HG02642 (cell line): ENCODE data around the gene SLC7A14.

Source experiments
- ATAC-seq: cut with Tn5 transposase; IDR thresholded peaks from one replicate; pipeline ENCODE4 v1.9.1; 2021; ENCODE audit warnings: mild to moderate bottlenecking; ENCODE audit not compliant: unreplicated experiment, poor library complexity

SLC7A14 gene

DNA sequence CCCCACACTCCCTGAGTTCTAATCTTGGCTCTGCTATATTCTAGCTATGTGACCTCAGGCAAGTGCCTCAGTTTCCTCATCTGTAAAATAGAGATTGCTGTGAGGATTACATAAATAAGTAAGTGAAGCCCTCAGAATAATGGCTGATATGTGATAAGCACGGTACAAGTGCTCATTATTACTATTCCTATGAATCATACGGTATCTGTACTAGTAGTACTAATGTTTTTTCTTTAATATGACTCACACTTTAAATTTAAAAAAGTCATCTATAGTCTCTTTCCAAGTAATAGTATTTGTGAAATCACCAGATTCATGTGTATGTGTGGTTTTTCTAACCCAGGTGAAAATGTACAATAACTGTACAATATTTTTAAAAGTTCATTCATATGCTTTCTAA lies 108.5 kb downstream of the SLC7A14 start:
- ATAC-seq: no peak

DNA sequence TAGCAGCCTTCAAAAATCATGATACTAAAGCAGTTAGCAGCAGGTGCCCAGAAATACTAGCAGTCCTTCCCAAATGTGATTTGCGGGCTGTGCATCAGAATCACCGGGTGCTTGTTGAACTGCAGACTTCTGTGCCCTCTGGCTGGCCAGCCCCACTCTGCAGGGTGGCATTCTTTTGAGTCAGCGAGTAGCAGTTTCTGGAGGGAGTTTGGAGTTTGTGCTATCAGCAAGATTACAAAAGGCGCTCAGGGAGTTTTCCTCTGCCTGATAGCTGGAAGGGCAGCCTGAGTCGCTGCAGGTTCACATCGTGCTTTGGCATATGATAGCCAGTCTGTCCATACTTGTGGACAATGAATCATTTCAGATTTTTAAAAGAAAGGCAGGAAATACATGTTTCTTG lies 109.6 kb downstream of the SLC7A14 start:
- no peak for ATAC-seq

DNA sequence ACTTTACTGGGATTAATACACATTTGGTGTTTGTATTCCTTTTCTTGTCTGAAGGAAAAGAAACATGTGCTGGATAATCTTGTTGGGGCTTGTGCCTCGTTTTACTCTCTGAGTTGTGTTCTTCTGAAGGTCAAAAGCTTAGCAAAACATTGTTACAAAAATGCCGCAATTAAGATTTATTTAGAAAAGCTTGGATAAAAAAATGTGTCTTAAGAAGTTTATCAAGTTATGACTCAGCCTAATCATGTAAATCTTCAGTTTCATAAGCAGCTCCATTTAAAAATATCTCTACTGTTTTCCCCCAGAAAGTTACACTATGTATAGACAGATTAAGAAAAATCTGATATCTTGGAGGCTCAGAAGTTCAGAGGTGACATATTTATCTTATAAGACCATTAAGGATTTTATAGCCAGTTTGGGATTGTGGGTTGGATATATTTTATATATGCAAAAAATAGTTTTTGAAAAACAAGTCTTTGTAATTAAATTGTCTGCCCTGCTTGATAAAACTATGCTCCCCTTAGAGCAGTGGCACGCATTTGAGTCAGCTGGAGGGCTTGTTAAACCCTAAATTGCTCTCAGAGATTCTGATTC lies 110.7 kb downstream of the SLC7A14 start:
- ATAC-seq: no peak

DNA sequence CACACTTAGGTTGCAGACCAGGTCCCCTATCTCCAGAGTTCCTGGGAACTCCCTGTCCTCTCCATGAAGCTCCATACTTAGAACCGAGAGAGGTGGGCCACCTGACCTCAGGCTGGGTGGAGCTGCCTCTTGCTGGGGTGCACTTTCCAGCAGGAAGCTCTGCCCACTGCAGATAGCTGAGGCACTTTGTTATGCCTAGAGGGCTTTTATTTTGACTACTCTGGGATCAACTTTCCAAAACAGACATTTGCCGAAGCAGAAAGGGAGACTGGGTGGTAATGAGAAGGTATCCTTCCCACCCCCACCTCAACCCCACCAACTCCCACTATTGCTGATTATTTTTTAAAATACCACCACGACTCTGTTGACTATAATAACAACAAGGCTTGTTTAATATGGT lies 112.5 kb downstream of the SLC7A14 start:
- ATAC-seq: no peak

DNA sequence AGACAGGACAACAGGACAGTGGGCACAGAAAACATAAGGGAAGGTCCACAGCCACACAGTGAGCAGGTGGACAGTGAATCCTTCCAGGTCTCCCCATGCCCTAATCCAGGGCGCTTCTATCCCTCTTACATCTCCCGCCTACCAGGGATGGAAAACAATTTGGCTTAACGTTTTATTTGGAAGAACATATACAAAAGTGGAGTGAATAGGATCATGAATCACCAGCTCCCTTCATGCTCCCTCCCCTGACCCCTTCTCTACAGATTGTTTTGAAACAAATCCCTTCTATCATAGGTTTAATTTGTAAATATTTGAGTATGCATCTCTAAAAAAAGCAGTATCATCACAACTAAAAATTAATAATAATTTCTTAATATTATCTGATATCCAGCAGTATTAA lies 114.7 kb downstream of the SLC7A14 start:
- ATAC-seq: no peak

DNA sequence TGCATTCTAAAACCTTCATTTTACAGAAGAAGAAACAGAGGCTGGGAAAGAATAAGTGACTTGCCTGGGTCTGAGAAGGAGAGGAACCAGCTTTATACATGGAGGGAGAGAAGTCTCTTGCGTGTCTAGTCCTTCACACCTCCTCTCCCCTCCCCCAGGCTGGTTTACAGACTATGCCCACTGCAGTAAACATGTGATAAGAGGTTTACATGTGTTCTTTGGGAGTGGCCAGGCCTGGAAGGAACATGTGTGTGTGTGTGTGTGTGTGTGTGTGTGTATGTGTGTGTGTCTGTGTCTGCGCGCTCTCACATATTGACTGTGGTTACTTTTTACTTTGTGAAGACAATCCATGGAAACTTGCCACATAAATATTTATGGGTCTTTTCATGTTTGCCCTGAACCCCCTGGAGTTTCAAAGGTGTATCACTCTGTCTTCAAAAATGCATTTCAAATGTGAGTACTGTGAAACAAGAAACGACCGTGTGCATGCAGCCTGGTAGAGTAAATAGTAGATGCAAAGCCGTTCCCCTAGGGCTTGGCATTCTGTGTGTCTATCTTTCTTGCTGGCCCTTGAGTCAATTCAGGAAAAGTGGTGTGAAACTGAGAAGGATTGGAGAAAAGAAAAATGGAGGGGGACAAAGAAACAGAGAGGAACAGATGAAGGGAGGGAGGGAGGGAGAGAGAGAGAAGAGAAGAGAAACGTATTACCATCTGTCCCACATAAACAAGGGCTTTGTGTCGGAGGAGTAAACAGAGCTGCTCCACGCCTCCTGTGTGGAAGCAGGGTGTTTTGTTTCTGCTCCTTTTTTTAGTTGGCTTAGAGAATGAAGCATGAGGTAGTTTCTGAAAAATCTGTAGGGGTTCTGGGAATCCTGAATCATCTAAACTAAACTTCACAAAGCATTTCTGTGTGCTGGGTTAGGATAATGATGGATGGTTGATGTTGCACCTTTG lies 115.5 kb downstream of the SLC7A14 start:
- no peak for ATAC-seq

DNA sequence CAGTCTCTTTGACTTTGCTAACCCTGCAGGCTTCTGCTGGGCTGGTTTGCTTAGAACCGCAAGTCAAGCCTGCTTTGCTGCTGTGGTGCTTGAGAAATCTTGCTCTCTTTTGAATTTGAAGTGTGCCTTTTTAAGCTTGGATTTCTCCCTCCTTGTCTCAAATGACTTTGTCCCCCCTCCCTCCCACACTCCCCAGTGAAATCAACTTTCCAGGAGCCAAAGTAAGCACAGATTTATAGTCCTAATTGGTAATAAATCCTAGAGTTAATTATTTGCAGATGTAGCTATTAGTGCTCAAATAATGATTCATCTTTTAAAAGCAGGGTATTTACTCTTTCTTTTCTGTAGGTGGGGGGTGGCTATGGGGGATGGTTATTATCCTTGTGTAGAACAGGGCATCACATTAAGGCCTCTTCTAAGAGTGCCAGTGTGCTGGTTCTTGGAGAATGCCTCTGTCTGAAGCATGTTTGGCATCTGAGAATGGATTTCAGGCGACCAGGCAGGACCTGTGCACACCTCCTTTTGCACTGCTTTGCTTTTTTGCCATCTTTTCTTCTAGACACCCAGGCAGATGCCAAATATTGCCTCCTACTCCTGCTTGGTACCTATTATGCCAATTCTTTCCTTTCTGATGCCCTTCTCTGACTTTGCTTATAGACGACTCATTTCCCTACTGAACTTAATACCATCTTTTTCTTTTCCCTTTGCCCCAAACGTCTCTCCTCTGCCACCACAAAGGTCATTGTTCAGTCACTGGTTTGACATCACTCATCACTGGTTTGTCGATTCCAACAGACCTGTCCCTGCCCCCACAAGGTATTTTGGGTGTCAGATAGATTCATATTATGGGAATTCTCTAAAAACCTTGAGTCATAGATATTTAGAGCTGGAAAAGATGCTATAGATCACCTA lies 116.5 kb downstream of the SLC7A14 start:
- no peak for ATAC-seq

DNA sequence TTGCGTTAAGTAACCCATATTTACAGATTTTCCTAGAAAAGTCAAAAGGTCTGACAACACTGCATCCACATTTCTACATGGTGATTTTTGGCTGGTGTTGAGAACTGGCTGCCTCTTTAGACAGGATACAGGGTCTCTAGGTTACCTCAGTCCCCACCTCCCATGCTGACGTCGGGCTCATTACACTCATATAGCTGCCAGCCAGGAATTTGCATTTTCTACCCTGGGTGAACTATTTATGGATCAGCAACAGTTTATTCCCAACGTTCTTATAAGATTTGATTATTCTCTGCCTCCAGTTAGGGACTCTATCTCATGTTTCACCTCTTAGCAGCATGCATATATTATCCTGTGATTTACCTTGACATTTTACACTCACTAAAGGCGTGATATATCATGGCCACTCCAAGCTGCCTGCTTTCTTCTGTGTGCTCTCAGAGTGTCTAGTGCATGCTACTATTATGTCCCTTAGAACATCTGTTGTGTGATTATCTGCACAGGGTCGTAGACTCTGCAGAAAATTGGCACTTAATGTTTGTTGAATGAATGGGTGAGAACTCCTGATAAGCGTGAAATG lies 118.2 kb downstream of the SLC7A14 start:
- no peak for ATAC-seq

DNA sequence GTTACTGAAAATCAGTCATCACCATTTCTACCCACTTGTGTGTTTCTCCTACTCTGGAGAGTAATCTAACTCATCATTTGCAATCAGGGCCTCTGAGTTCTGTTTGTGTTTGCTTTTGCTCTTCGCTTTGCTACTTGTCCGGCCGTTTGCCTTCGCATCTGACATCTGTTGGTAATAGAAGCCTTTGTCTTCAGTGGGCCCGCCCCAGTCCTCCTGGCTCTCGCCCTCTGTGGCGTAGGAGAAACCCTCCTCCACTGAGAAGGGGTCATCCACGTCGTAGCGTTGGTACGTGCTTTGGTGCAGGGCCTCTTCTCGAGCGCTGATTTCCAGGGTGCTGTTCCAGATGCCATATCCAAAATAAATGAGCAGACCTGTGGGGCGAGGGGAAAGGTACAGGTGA lies 118.9 kb downstream of the SLC7A14 start:
- no peak for ATAC-seq

DNA sequence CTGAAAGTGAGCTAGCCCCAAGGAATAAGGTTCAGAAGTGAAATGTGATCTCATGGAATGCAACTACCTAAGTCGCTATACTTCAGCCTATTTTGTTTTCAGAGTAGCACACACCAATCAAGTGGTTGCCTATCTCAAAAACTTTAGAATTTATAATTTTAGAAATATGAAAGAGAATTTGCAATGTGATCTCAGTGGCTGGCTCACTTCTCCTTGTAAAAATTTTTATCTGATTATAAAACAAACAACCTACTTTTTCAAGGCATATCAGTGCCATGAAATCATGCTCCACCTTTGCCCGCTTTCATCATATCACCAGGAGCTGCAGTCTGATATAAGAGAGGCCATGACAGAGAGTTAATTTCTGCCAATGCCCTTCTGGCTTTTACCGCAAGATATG lies 119.9 kb downstream of the SLC7A14 start:
- ATAC-seq: no peak

DNA sequence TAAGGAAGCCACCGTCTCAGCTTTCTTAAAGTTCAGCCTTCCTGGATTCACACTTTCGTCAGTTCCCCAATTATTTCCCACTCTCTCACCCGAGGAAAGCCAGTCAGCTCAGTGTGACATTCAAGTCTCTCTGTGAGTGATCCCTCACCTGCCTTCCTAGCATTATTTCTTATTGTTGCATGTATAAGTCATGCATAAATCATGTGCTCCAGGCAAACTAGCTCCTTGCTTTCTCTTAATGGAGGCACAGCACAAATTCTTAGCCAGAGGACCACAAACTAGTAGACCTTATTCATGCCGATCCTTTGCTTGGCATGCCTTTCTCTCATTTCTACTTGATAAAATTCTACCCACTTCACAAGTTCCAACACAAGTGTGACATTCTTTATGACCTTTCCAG lies 122.9 kb downstream of the SLC7A14 start:
- no peak for ATAC-seq

DNA sequence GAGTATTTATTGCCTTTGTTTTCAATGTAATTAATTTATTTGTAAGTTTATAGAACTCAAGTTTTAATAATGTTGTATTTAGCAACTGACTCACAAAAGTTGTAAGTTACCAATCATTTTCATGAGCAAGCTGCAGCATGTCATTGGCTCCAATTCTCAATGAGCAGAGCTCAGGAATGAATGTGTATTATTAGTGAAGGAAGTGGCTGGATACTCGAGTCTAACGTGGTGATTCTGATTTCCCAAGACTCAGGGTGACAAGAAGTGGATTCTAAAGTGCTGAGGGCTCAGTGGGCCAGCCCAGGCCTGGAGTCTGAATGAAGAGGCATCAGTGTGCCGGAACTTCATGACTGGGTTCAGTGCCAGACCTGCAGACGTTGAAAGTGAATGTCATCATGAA lies 127.6 kb downstream of the SLC7A14 start:
- no peak for ATAC-seq

DNA sequence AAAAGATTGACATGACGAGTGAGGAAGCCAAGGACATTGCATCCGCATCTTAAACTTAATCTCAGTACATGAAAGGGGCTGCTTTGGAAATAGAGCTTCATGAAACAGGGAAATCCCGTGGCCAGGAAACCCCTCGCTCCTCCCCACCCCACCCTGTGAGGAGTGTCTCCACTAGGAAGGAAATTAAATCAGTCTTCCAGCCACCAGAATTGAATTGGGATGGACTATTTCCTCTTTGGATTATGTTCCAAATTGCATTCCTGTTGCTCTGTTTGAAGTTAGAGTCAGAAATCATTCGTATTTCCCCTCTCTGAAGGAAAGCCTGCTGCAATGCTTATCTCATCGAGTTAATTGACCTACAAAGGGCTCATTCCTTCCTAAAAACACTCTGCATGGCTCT lies 131.4 kb downstream of the SLC7A14 start:
- ATAC-seq: no peak

DNA sequence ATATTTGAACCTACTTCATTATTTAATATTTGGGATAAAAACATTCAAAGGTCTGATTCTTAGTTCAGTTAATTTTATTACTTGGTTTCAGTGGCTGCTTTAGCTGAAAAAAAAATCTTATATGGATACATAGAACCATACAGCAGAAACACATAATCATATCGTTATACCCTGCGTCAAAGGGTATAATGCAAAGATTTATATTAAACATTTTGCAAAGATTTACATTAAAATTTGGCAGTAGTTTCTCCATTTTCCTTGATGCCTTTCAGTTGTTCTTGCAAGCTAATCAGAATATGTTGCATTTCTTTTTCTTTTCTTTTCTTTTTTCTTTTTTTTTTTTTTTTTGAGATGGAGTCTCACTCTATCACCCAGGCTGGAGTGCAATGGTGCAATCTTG lies 135.8 kb downstream of the SLC7A14 start:
- no peak for ATAC-seq

DNA sequence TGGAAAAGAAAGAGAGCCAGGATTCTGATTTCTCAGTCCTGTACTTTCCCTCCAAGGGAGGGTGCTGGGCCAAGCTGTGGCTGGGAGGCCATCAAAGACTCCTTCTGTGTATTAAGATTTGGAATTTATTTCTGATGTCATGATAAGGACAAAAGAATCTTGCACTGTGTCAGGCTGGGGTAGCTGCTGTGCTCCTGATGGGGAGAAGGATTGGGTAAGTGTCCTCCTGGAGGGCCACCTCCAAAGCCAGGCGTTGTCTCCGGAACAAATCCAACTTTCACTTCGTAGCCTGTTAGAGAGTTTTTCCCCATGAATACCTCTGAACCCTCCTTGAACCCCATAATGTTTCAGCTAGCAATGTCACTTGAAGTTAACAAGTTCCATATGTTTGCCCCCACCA lies 137.3 kb downstream of the SLC7A14 start:
- ATAC-seq: no peak

DNA sequence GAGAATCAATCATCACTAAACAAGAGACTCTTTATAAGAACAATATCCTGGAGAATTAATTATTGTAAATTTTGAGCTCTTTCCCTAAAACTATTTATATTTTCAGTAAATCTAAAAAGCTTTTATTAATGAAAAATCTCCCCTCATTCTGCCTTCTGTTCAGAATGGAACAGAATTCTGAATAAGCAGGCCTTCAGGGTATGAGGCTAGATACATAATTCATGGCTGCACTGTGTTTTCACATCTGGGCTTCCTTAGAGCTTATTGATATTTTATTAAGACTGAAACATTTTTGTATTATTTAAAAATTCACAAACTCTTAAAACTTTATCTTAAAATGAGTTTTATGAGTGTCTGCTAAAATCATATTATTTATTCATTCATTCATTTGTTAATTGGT lies 142.4 kb downstream of the SLC7A14 start:
- no peak for ATAC-seq

DNA sequence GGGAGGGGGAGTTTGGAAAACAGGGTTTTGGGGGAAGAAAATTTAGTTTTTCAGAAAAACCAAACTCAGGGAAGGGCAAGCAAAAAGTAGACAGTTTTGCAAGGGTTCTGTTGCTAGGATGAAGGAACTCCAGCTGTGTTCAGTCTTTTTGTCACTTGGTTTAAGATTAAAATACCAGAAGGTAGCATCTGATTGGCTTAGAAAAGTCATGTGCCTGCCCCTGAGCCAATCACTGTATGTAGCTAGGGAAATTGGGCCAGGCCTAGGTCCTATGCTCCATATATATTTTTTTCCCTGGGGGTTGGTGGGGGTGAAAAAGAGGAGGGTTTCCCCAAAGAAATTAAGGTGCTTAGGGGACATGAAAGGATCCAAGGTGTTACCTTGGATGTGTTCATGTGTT lies 142.9 kb downstream of the SLC7A14 start:
- ATAC-seq: no peak

DNA sequence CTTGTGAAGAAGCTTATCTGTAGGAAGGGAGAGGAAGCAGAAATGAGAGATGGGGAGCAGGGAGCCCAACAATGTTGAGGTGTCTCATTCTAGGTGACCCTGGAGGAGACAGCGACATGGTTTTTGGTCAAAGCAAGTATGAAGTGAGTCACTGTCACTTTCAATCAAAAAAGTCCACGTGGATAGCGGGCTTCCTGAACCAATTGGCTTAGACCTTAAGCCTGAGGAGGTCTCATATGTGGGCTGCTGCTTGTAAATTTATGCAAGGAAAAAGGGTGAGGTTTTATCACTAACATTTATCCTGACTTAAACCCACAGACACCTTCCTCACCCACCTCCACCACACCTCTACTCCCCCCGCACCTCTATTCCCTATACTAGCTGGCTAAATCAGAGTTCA lies 144.5 kb downstream of the SLC7A14 start:
- no peak for ATAC-seq

DNA sequence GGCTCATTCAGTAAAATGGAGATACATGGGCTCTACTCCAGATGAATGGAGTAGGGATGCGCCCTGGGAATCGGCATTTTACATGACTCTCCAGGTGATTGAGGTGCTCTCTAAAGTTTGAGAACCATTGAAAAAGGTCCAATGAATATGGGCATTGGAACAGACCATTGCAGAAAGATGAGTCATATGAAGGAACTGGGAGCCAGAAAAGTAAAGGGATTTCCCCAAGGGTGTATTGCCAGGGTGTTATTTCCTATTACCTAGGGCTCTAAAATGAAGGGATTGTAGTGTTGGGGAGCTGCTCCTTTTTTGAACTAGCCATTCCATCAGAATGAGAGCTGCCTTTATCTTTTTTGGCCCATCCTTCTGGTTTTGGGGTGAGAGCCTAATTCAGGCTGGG lies 145.5 kb downstream of the SLC7A14 start:
- no peak for ATAC-seq

DNA sequence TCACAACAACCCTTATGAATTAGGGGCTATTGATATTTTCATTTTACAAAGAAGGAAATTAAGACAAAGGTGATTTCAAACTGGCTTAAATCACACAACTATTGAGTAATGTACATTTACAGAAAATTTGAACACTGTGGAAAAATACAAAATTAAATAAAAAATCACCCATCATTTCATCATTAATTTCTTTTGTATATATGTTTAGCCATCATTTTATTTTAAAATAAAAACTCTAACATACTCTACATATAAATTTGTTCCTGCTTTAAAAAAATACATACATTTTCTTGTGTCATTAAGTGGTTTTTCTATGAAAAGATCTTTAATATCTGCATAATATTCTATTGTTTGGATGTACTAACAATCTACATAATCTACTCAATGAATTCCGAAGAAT lies 147.0 kb downstream of the SLC7A14 start:
- ATAC-seq: no peak
